Ascending aorta (tissue), 2 donors: Measurements from ENCODE around the gene C2orf74. TPM values are rescaled to one million over a fixed set of nuclear protein-coding genes. Genes with fewer than 3 reads are reported as not detected.
"Not testable (repeated sequence)": the region's sequence is repeated elsewhere in the genome, so short reads cannot be mapped to it uniquely, and the experiment has no call there.

ENCODE experiments used
- DNase-seq, 2 donors: peaks; one replicate each; pipeline ENCODE4 v3.0.0-alpha.2; 2019; ENCODE audit warnings: low spot score in 2 of 2
- H3K27ac ChIP-seq, 2 donors: fragments of 200-600 bp; sonication (generic); one replicate each; pipeline ENCODE4 v1.5.1; 2016 to 2017; ENCODE audit warnings: mild to moderate bottlenecking in 1 of 2
- H3K27me3 ChIP-seq: fragments of 200-600 bp; sonication (generic); one replicate; pipeline ENCODE4 v1.5.1; 2017
- H3K36me3 ChIP-seq, 2 donors: fragments of 200-600 bp; sonication (generic); one replicate each; pipeline ENCODE4 v1.5.1; 2016
- H3K4me1 ChIP-seq, 2 donors: fragments of 200-600 bp; sonication (generic); one replicate each; pipeline ENCODE4 v1.5.1; 2016 to 2017; ENCODE audit warnings: mild to moderate bottlenecking in 1 of 2
- H3K4me3 ChIP-seq, 2 donors: fragments of 200-600 bp; sonication (generic); one replicate each; pipeline ENCODE4 v1.5.1; 2016 to 2017; ENCODE audit warnings: mild to moderate bottlenecking in 1 of 2
- H3K9me3 ChIP-seq, 2 donors: fragments of 200-600 bp; sonication (generic); one replicate each; pipeline ENCODE4 v1.5.1; 2016
- intact Hi-C: fragments of 100-400 bp; cut with DNase I; formaldehyde crosslinking; loops from one replicate; pipeline ENCODE4 v1.15.1; 2023
- total RNA-seq: library from RNA; depleted of rRNA; stranded (reverse); fragments of >200 nt; gene quantifications from one replicate; pipeline ENCODE4 v1.1.0, GENCODE V29; 2016
- TF ChIP-seq, protein P1 (sequence below), 3 experiments: fragments of 200-600 bp in 2 of 3; fragments of 450-650 bp in 1 of 3; sonication (generic) in 2 of 3; IDR thresholded peaks; one replicate each; pipeline ENCODE4 v1.5.1; 2016 to 2019; ENCODE audit warnings: antibody characterized with exemption in 3 of 3, mild to moderate bottlenecking in 1 of 3, moderate library complexity in 1 of 3

C2orf74 gene
- total RNA-seq = 7.2 TPM

- Histone ChIP-seq H3K27ac (no peak within 1 kb of the TSS), H3K36me3 (peaks cover 12 to 69% of the 10 kb centered on the region in 2 donors), H3K4me3 (no peak within 1 kb of the TSS), H3K4me1 (no peaks in the 10 kb centered on the region), H3K27me3 (no peaks in the 10 kb centered on the region), H3K9me3 (no peaks in the 10 kb centered on the region)
- intact Hi-C loops = no loop called here
- TF ChIP-seq, protein P1, sequence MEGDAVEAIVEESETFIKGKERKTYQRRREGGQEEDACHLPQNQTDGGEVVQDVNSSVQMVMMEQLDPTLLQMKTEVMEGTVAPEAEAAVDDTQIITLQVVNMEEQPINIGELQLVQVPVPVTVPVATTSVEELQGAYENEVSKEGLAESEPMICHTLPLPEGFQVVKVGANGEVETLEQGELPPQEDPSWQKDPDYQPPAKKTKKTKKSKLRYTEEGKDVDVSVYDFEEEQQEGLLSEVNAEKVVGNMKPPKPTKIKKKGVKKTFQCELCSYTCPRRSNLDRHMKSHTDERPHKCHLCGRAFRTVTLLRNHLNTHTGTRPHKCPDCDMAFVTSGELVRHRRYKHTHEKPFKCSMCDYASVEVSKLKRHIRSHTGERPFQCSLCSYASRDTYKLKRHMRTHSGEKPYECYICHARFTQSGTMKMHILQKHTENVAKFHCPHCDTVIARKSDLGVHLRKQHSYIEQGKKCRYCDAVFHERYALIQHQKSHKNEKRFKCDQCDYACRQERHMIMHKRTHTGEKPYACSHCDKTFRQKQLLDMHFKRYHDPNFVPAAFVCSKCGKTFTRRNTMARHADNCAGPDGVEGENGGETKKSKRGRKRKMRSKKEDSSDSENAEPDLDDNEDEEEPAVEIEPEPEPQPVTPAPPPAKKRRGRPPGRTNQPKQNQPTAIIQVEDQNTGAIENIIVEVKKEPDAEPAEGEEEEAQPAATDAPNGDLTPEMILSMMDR (IDR thresholded peaks at IDR 0.05) = no peak
- no peak for DNase-seq
Observed at GRCh38 chr2:61161888-61162287, at the start of gene C2orf74. Gene C2orf74 (plus strand): TSS chr2:61162188. CDS start chr2:61162515, 327 bp downstream.

GRCh38 chr2:61114147-61114546 is 47.8 kb upstream of the C2orf74 start:
- no peaks in the 10 kb centered on the region for H3K9me3 ChIP-seq
- no peak for DNase-seq
- H3K36me3 ChIP-seq = peaks cover 15 to 30% of the 10 kb centered on the region in 2 donors
- H3K4me3 ChIP-seq = no peak overlapping the region
- no peaks in the 10 kb centered on the region for H3K4me1 ChIP-seq
- TF ChIP-seq, protein P1 (IDR thresholded peaks at IDR 0.05) = no peak
- no peaks in the 10 kb centered on the region for H3K27me3 ChIP-seq
- intact Hi-C loops = no loop called here
- no peak overlapping the region for H3K27ac ChIP-seq

GRCh38 chr2:61116302-61116701 is 45.7 kb upstream of the C2orf74 start:
- Histone ChIP-seq H3K4me3 (no peak overlapping the region), H3K4me1 (no peaks in the 10 kb centered on the region), H3K27ac (no peak overlapping the region), H3K27me3 (no peaks in the 10 kb centered on the region), H3K36me3 (peaks cover 8 to 34% of the 10 kb centered on the region in 2 donors), H3K9me3 (no peaks in the 10 kb centered on the region)
- TF ChIP-seq, protein P1 (IDR thresholded peaks at IDR 0.05) = no peak
- DNase-seq = no peak
- intact Hi-C loops = no loop called here

GRCh38 chr2:61117534-61117933 is 44.5 kb upstream of the C2orf74 start:
- no peak for DNase-seq
- no peaks in the 10 kb centered on the region for H3K9me3 ChIP-seq
- no peaks in the 10 kb centered on the region for H3K27me3 ChIP-seq
- intact Hi-C loops = no loop called here
- no peak overlapping the region for H3K4me3 ChIP-seq
- H3K27ac ChIP-seq = no peak overlapping the region
- H3K4me1 ChIP-seq = no peaks in the 10 kb centered on the region
- TF ChIP-seq, protein P1 (IDR thresholded peaks at IDR 0.05) = no peak
- peaks cover 8 to 27% of the 10 kb centered on the region in 2 donors for H3K36me3 ChIP-seq

- intact Hi-C loops = no loop called here
- no peak overlapping the region for H3K27ac ChIP-seq
- H3K9me3 ChIP-seq = no peaks in the 10 kb centered on the region
- no peaks in the 10 kb centered on the region for H3K27me3 ChIP-seq
- no peak overlapping the region for H3K4me3 ChIP-seq
- TF ChIP-seq, protein P1 (IDR thresholded peaks at IDR 0.05) = no peak
- H3K4me1 ChIP-seq = no peaks in the 10 kb centered on the region
- H3K36me3 ChIP-seq = peaks cover 0 to 2% of the 10 kb centered on the region in 2 donors
- DNase-seq = no peak
Observed at GRCh38 chr2:61125123-61125710, 36.8 kb upstream of the C2orf74 start.

- Histone ChIP-seq H3K27me3 (no peaks in the 10 kb centered on the region), H3K4me1 (no peaks in the 10 kb centered on the region), H3K27ac (no peak overlapping the region), H3K36me3 (no peaks in the 10 kb centered on the region), H3K4me3 (no peak overlapping the region), H3K9me3 (no peaks in the 10 kb centered on the region)
- TF ChIP-seq, protein P1 (IDR thresholded peaks at IDR 0.05) = no peak
- no peak for DNase-seq
- intact Hi-C loops = no loop called here
Observed at GRCh38 chr2:61125798-61126197, 36.2 kb upstream of the C2orf74 start.

- intact Hi-C loops = not testable (repeated sequence)
Observed at GRCh38 chr2:61128122-61128521, 33.9 kb upstream of the C2orf74 start.

More at GRCh38 chr2:61128122-61128521, 33.9 kb upstream of the C2orf74 start:
- H3K36me3 ChIP-seq, H3K27ac ChIP-seq, DNase-seq, H3K4me1 ChIP-seq, H3K4me3 ChIP-seq, H3K27me3 ChIP-seq, H3K9me3 ChIP-seq: not testable (repeated sequence)
